H4 (cell line): ENCODE data around the gene CCDC80. TPM values are rescaled to one million over a fixed set of nuclear protein-coding genes. Genes with fewer than 3 reads are reported as not detected.

ENCODE experiments used
- total RNA-seq: library from RNA; depleted of rRNA; stranded (reverse); fragments of >200 nt; shearing (Covaris generic); gene quantifications from 2 replicates; pipeline ENCODE4 v1.2.3, GENCODE V29; 2014; rRNA removed

CCDC80 gene
- total RNA-seq, 1 experiment from 2014 or later = 31.7 TPM

Other genes with a start within 250 kb of the CCDC80 start
- not detected in 2 replicates for gene BTLA, start 141.7 kb downstream of the CCDC80 start, total RNA-seq
- 57.4 and 74.9 TPM in 2 replicates for gene ATG3, start 79.2 kb downstream of the CCDC80 start, total RNA-seq
- 40.4 and 44.3 TPM in 2 replicates for gene SLC35A5, start 79.1 kb downstream of the CCDC80 start, total RNA-seq
- 0.06 and 0.47 TPM in 2 replicates for gene CD200R1L, start 205.7 kb upstream of the CCDC80 start, total RNA-seq